Activated CD8-positive, alpha-beta T cell treated with anti-CD3 and anti-CD28 coated beads for 36 hours (primary cell): ENCODE data around the gene TMC4. TPM values are rescaled to one million over a fixed set of nuclear protein-coding genes. Genes with fewer than 3 reads are reported as not detected.
A peak's percentile ranks its signal among the peaks of the same experiment; 100 is the strongest.
"Not testable (repeated sequence)": the region's sequence is repeated elsewhere in the genome, so short reads cannot be mapped to it uniquely, and the experiment has no call there.

Experiments used
- ATAC-seq: fragments of 200-7000 bp; cut with Tn5 transposase; one replicate; pipeline ENCODE4 v1.10.0; 2021; ENCODE audit warnings: mild to moderate bottlenecking, moderate library complexity
- CTCF ChIA-PET: fragments of 350-600 bp; sonication (Branson Sonifier 250); formaldehyde crosslinking; loops from one replicate; lab custom pipeline; 2021; ENCODE audit warnings: antibody characterized with exemption; lab: Charles Lee
- POLR2A ChIA-PET: fragments of 350-600 bp; sonication (Branson Sonifier 250); formaldehyde crosslinking; loops from one replicate; lab custom pipeline; 2021; ENCODE audit warnings: antibody characterized with exemption; lab: Charles Lee
- DNase-seq: peaks from one replicate; pipeline ENCODE4 v3.0.0-alpha.2; 2020
- H3K27ac Mint-ChIP-seq: one replicate; pipeline ENCODE4 v1.8.0; 2021; ENCODE audit warnings: mild to moderate bottlenecking, mixed read lengths
- H3K27me3 Mint-ChIP-seq: one replicate; pipeline ENCODE4 v1.8.0; 2021; ENCODE audit warnings: mixed read lengths
- H3K36me3 Mint-ChIP-seq: one replicate; pipeline ENCODE4 v1.8.0; 2021; ENCODE audit warnings: low read depth, mixed read lengths
- H3K4me1 Mint-ChIP-seq: one replicate; pipeline ENCODE4 v1.8.0; 2021; ENCODE audit warnings: low read depth, mixed read lengths
- H3K4me3 Mint-ChIP-seq: one replicate; pipeline ENCODE4 v1.8.0; 2021; ENCODE audit warnings: mild to moderate bottlenecking, moderate library complexity, mixed read lengths
- H3K9me3 Mint-ChIP-seq: one replicate; pipeline ENCODE4 v1.8.0; 2021; ENCODE audit warnings: mixed read lengths
- intact Hi-C: fragments of 100-400 bp; cut with micrococcal nuclease; formaldehyde crosslinking; loops from one replicate; pipeline ENCODE4 v1.10.0; 2022
- total RNA-seq, 2 experiments: library from RNA; stranded (reverse); gene quantifications; one replicate each; pipeline ENCODE4 v1.2.3, GENCODE V29; 2021
- TF ChIP-seq, protein P1 (sequence below): fragments of 200-600 bp; IDR thresholded peaks from one replicate; pipeline ENCODE4 v1.8.0; 2022; ENCODE audit warnings: antibody characterized with exemption, mild to moderate bottlenecking

Gene TMC4
- total RNA-seq, 2 experiments from 2014 or later, result 0.54 TPM; not detected in 1

GRCh38 chr19:54216869-54217268, 43.9 kb upstream of the TMC4 start:
- TF ChIP-seq, protein P1, sequence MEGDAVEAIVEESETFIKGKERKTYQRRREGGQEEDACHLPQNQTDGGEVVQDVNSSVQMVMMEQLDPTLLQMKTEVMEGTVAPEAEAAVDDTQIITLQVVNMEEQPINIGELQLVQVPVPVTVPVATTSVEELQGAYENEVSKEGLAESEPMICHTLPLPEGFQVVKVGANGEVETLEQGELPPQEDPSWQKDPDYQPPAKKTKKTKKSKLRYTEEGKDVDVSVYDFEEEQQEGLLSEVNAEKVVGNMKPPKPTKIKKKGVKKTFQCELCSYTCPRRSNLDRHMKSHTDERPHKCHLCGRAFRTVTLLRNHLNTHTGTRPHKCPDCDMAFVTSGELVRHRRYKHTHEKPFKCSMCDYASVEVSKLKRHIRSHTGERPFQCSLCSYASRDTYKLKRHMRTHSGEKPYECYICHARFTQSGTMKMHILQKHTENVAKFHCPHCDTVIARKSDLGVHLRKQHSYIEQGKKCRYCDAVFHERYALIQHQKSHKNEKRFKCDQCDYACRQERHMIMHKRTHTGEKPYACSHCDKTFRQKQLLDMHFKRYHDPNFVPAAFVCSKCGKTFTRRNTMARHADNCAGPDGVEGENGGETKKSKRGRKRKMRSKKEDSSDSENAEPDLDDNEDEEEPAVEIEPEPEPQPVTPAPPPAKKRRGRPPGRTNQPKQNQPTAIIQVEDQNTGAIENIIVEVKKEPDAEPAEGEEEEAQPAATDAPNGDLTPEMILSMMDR, result no peak
- Mint-ChIP-seq H3K36me3 (peaks cover 16% of the 10 kb centered on the region), H3K27ac (no peak overlapping the region), H3K4me3 (no peak overlapping the region), H3K9me3 (peaks cover 1% of the 10 kb centered on the region), H3K4me1 (no peaks in the 10 kb centered on the region), H3K27me3 (no peaks in the 10 kb centered on the region)
- ChIA-PET CTCF (interaction anchor here (2.1 kb wide), 1 partner anchor 49 kb away, joined by 5 read pairs; no protein-coding TSS in a partner anchor), POLR2A (interaction anchor here (1.2 kb wide), 1 partner anchor 16 kb away, joined by 3 read pairs; the partner anchor contains the start of gene RPS9)
- DNase-seq (no peak), ATAC-seq (no peak)
- intact Hi-C loops, result no loop called here

- Mint-ChIP-seq H3K36me3 (peaks cover 29% of the 10 kb centered on the region), H3K4me1 (peaks cover 17% of the 10 kb centered on the region)
- CTCF ChIA-PET, POLR2A ChIA-PET, H3K4me3 Mint-ChIP-seq, H3K27me3 Mint-ChIP-seq, intact Hi-C loops, H3K27ac Mint-ChIP-seq, DNase-seq, H3K9me3 Mint-ChIP-seq, ATAC-seq: not testable (repeated sequence)
Measured at GRCh38 chr19:54214734-54215133, 41.8 kb upstream of the TMC4 start.

- Mint-ChIP-seq H3K4me1 (peaks cover 22% of the 10 kb centered on the region), H3K36me3 (peaks cover 29% of the 10 kb centered on the region)
- POLR2A ChIA-PET, DNase-seq, H3K27me3 Mint-ChIP-seq, CTCF ChIA-PET, H3K27ac Mint-ChIP-seq, H3K4me3 Mint-ChIP-seq, intact Hi-C loops, ATAC-seq, H3K9me3 Mint-ChIP-seq: not testable (repeated sequence)
Measured at GRCh38 chr19:54214217-54214616, 41.3 kb upstream of the TMC4 start.

DNA sequence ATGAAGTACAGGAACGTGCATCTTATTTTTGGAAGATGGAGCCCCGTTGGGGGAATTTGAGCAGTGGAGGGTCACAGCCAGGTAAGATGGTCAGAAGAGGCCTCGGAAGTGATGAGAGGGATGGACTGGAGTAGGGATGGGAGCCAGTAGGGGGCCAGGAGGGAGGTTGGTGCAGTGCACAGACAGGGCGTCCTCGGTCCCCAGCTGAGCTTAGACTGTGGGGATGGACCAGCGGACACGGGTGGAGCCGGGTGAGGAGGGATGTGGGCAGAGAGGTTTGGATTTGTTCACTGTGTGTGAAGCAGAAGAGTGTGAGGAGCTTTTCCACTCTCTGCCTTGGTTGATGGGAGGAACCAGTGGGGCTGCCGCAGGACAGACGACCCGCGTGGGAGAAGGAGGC, 38.3 kb upstream of the TMC4 start:
- TF ChIP-seq, protein P1, result no peak
- H3K27ac Mint-ChIP-seq, result peak overlapping the region; percentile 49
- ATAC-seq, result no peak
- H3K9me3 Mint-ChIP-seq, result peaks cover 1% of the 10 kb centered on the region
- H3K4me1 Mint-ChIP-seq, result peaks cover 51% of the 10 kb centered on the region
- H3K4me3 Mint-ChIP-seq, result no peak overlapping the region
- intact Hi-C loops, result no loop called here
- POLR2A ChIA-PET, result interaction anchor here (0.9 to 16.5 kb wide), 3 partner anchors 17 to 1046 kb away, joined by 3 to 419 read pairs (median 4); partner anchors contain the start of genes MBOAT7, RPS9 and TSEN34
- CTCF ChIA-PET, result interaction anchor here (0.9 to 1.6 kb wide), 4 partner anchors 13 to 55 kb away, joined by 3 to 6 read pairs (median 4); no protein-coding TSS in a partner anchor
- DNase-seq, result no peak
- peaks cover 52% of the 10 kb centered on the region for H3K36me3 Mint-ChIP-seq
- no peaks in the 10 kb centered on the region for H3K27me3 Mint-ChIP-seq

- H3K4me3 Mint-ChIP-seq, result no peak overlapping the region
- DNase-seq, result peak; percentile 52
Measured at GRCh38 chr19:54209811-54210494, 37.0 kb upstream of the TMC4 start.

More at GRCh38 chr19:54209811-54210494, 37.0 kb upstream of the TMC4 start:
- intact Hi-C loops, result no loop called here
- Mint-ChIP-seq H3K36me3 (peaks cover 60% of the 10 kb centered on the region), H3K27ac (peak overlapping the region; percentile 49), H3K27me3 (no peaks in the 10 kb centered on the region), H3K4me1 (peaks cover 63% of the 10 kb centered on the region), H3K9me3 (peaks cover 1% of the 10 kb centered on the region)
- CTCF ChIA-PET, result interaction anchor here (1.1 to 1.6 kb wide), 2 partner anchors 21 to 42 kb away, joined by 5 to 6 read pairs; partner anchors contain the start of gene MBOAT7
- TF ChIP-seq, protein P1, result no peak
- POLR2A ChIA-PET, result interaction anchor here (1.0 to 16.5 kb wide), 4 partner anchors 15 to 57 kb away, joined by 3 to 419 read pairs (median 4); partner anchors contain the start of genes MBOAT7, RPS9 and TSEN34
- ATAC-seq, result no peak
